GM06990 (cell line): ENCODE results near the gene ZNF536.

ENCODE experiments used
- DNase-seq: peaks from one replicate; pipeline ENCODE4 v3.0.0-alpha.2; 2011; ENCODE audit not compliant: insufficient read length; ENCODE audit errors: extremely low read depth
- H3K27me3 ChIP-seq: replicated peaks from 2 replicates; pipeline ENCODE4 v1.6.0; 2011; ENCODE audit warnings: low read length; ENCODE audit not compliant: control insufficient read depth, insufficient read depth
- H3K36me3 ChIP-seq: 2 replicates; pipeline ENCODE4 v1.5.1; 2011; ENCODE audit warnings: low read length; ENCODE audit not compliant: control insufficient read depth, insufficient read depth
- H3K4me3 ChIP-seq: replicated peaks from 2 replicates; pipeline ENCODE4 v1.5.1; 2011; ENCODE audit warnings: low read depth, mild to moderate bottlenecking, control low read depth, low read length
- TF ChIP-seq, protein P1 (sequence below): IDR thresholded peaks from 2 replicates; pipeline ENCODE4 v1.5.1; 2011; ENCODE audit warnings: low read length, control low read depth, mild to moderate bottlenecking, inconsistent platforms; ENCODE audit not compliant: insufficient read depth, poor library complexity, severe bottlenecking

Gene ZNF536

DNA sequence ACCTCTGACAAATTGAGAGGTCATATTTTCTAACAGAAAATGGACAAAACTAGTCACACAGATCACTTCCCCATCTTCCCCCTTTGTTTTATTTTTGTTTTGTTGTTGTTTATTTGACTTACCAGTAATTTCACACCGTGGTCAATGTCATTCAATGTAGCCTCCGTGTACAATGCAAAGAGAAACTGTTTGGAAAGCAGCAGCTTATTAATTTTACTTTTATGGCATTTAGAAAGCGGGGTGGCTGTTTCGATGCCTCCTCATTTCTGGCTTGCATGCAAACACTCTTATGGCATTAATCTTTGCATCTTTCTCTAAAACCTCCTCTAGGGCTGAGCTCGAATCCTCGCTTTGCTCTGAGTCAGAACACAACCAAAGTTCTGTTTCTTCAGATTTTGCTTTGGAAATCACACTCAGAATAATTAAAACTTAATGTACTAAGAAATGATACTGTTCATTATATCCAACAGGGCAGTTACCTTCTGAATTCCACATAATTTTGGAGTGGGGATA lies 77.0 kb downstream of the ZNF536 start:
- no peaks in the 10 kb centered on the region for H3K27me3 ChIP-seq
- TF ChIP-seq, protein P1, sequence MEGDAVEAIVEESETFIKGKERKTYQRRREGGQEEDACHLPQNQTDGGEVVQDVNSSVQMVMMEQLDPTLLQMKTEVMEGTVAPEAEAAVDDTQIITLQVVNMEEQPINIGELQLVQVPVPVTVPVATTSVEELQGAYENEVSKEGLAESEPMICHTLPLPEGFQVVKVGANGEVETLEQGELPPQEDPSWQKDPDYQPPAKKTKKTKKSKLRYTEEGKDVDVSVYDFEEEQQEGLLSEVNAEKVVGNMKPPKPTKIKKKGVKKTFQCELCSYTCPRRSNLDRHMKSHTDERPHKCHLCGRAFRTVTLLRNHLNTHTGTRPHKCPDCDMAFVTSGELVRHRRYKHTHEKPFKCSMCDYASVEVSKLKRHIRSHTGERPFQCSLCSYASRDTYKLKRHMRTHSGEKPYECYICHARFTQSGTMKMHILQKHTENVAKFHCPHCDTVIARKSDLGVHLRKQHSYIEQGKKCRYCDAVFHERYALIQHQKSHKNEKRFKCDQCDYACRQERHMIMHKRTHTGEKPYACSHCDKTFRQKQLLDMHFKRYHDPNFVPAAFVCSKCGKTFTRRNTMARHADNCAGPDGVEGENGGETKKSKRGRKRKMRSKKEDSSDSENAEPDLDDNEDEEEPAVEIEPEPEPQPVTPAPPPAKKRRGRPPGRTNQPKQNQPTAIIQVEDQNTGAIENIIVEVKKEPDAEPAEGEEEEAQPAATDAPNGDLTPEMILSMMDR = no peak
- DNase-seq = no peak
- no peak overlapping the region for H3K4me3 ChIP-seq
- H3K36me3 ChIP-seq = no peaks in the 10 kb centered on the region

DNA sequence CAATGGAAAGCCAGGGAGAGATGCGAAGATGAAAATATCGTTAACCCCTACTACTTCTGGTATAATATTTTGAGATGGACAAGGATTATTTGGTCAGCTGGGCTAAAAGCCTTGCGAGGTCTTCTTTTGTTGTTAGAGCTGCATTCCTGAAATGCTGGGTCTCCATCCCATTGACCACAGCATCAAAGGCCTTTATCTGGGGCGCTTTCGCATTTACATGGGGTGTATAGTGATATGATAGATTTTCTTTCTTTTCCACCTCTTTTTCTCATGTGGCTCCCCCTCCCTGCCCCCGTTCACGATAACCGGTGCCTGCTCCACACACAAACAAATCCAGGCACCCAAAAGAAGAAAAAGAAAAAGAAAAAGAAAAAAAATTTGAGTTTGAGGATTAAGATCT lies 77.5 kb downstream of the ZNF536 start:
- no peak for DNase-seq
- TF ChIP-seq, protein P1 = no peak
- no peak overlapping the region for H3K4me3 ChIP-seq
- H3K27me3 ChIP-seq = no peaks in the 10 kb centered on the region
- H3K36me3 ChIP-seq = no peaks in the 10 kb centered on the region

GRCh38 chr19:30450100-30450499 lies 77.9 kb downstream of the ZNF536 start:
- TF ChIP-seq, protein P1 = no peak
- H3K36me3 ChIP-seq = no peaks in the 10 kb centered on the region
- H3K4me3 ChIP-seq = no peak overlapping the region
- no peak for DNase-seq
- no peaks in the 10 kb centered on the region for H3K27me3 ChIP-seq

DNA sequence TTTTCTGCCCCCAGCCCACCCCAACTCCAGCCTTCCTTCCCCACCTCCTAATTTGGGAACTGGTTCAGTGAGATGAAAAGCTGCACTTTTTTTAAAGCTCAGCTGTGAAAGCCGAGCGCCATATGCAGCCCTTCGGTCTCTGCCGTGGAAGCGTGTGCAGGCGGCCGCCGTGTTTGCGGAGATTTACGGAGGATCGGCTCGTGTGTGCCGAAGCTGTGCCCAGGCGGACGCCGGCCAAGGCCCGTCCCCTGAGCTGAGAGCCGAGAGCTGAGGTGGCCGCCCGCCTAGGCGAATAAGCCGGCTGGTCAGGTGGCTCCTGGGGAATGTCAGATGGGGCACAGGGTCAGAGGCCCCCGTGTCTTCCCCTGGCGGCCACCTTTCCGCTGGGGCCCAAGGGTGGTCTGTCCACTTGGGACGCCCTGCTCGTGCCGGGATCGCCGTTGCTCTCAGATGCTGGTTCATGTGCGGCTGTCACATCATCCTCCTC lies 78.7 kb downstream of the ZNF536 start:
- no peaks in the 10 kb centered on the region for H3K27me3 ChIP-seq
- no peak for DNase-seq
- TF ChIP-seq, protein P1 = no peak
- no peak overlapping the region for H3K4me3 ChIP-seq
- no peaks in the 10 kb centered on the region for H3K36me3 ChIP-seq

DNA sequence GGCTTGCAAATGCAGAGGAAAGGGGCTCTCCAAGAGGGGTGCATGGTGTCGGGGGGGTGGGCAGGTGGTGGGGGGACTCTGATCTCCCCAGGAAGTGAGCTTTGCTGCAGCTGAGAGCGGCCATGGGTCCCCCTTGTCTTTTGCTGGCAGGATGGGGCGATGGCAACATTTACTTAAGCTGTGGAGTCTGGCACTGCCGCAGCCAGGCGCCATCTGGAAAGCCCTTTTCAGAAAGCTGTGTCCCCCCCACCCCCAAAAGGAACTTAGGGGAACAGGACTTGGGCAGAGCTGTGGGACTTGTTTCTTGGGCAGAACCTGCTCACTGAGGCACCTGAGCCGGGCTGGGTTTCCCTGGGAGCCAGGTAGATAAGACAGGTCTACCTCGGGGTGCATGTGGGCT lies 80.7 kb downstream of the ZNF536 start:
- Histone ChIP-seq H3K27me3 (no peaks in the 10 kb centered on the region), H3K4me3 (no peak overlapping the region), H3K36me3 (no peaks in the 10 kb centered on the region)
- no peak for DNase-seq
- TF ChIP-seq, protein P1 = no peak

GRCh38 chr19:30453743-30454142 lies 81.6 kb downstream of the ZNF536 start:
- H3K36me3 ChIP-seq = no peaks in the 10 kb centered on the region
- no peak for DNase-seq
- no peak overlapping the region for H3K4me3 ChIP-seq
- H3K27me3 ChIP-seq = no peaks in the 10 kb centered on the region
- TF ChIP-seq, protein P1 = no peak
